B cell (primary cell): Measurements from ENCODE around the gene AXIN1.

ENCODE experiments used
- EZH2 ChIP-seq: IDR thresholded peaks from 2 replicates; pipeline ENCODE4 v1.6.1; 2012; ENCODE audit warnings: borderline replicate concordance, low read depth, mild to moderate bottlenecking, moderate library complexity, low read length; ENCODE audit not compliant: insufficient read depth, poor library complexity, severe bottlenecking
- TF ChIP-seq, protein P1 (sequence below): fragments of 200-600 bp; IDR thresholded peaks from one replicate; pipeline ENCODE4 v1.8.0; 2022; ENCODE audit warnings: antibody characterized with exemption, mild to moderate bottlenecking

- TF ChIP-seq, protein P1, sequence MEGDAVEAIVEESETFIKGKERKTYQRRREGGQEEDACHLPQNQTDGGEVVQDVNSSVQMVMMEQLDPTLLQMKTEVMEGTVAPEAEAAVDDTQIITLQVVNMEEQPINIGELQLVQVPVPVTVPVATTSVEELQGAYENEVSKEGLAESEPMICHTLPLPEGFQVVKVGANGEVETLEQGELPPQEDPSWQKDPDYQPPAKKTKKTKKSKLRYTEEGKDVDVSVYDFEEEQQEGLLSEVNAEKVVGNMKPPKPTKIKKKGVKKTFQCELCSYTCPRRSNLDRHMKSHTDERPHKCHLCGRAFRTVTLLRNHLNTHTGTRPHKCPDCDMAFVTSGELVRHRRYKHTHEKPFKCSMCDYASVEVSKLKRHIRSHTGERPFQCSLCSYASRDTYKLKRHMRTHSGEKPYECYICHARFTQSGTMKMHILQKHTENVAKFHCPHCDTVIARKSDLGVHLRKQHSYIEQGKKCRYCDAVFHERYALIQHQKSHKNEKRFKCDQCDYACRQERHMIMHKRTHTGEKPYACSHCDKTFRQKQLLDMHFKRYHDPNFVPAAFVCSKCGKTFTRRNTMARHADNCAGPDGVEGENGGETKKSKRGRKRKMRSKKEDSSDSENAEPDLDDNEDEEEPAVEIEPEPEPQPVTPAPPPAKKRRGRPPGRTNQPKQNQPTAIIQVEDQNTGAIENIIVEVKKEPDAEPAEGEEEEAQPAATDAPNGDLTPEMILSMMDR = no peak
- no peak for TF ChIP-seq EZH2
Measured at GRCh38 chr16:265711-266110, 86.8 kb downstream of the AXIN1 start.
